GM21723 (cell line): Measurements from ENCODE around the gene FRAS1.
A peak's percentile ranks its signal among the peaks of the same experiment; 100 is the strongest.
"Not testable (repeated sequence)": the region's sequence is repeated elsewhere in the genome, so short reads cannot be mapped to it uniquely, and the experiment has no call there.

Experiments
- ATAC-seq: cut with Tn5 transposase; IDR thresholded peaks from one replicate; pipeline ENCODE4 v1.9.1; 2021; ENCODE audit warnings: mild to moderate bottlenecking, moderate library complexity; ENCODE audit not compliant: unreplicated experiment

The FRAS1 gene

DNA sequence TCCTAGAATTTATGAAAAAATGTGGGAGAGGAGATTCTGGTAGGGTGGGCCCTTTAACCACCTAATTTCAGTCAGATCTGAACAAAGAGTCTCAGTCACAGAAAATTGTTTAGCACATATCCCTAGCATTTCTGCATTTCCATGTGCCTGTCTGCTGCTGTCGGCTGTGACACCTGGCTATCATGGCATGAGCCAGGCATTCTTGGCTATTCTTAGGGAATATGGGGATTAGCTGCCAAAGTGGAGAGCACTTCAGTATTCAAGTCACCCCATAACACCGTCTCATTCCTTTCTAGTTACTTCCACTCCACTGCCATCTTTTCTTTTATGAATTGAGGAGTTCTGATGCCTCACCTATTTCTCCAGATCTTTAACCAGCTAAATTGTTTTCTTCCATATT, 211.5 kb downstream of the FRAS1 start:
- no peak for ATAC-seq

DNA sequence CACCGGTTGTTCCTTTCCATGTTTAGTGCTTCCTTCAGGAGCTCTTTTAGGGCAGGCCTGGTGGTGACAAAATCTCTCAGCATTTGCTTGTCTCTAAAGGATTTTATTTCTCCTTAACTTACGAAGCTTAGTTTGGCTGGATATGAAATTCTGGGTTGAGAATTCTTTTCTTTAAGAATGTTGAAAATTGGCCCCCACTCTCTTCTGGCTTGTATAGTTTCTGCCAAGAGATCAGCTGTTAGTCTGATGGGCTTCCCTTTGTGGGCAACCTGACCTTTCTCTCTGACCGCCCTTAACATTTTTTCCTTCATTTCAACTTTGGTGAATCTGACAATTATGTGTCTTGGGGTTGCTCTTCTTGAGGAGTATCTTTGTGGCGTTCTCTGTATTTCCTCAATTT, 218.3 kb downstream of the FRAS1 start:
- ATAC-seq: not testable (repeated sequence)

DNA sequence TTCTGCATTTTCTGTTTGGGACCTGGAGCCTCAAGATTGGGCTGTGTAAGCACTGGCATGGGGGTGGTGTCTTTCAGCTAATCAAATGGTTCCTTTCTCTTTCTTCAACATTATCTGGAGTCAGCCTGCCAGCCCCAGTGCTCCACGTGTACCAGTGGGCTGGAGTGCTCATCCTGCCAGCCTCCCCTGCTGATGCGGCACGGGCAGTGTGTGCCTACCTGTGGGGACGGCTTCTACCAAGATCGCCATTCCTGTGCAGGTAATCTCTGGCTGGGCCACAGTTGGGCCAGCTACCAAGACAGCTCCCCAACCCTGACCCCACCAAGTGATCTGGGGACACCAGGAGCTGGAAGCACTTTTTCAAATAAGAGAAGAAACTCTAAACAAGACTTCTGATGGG, 229.2 kb downstream of the FRAS1 start:
- no peak for ATAC-seq

DNA sequence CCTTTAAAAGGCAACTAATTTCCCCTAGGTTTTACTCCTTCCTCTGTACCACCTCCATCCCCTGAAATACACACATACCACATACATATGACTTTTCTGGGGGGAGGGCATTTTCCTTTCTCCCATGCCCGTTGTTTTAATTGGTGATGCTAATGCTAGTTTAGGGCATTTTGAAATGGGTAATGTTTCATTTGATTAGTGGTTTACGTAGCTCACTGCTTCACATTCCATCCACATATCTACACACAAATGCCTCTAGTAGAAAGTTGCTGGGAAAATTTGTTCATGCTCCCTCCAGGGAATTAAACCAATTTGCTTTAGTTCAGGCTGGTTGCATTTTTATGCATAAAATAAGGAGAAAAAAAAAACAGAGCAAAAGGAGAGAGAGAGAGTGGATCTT, 231.2 kb downstream of the FRAS1 start:
- no peak for ATAC-seq

DNA sequence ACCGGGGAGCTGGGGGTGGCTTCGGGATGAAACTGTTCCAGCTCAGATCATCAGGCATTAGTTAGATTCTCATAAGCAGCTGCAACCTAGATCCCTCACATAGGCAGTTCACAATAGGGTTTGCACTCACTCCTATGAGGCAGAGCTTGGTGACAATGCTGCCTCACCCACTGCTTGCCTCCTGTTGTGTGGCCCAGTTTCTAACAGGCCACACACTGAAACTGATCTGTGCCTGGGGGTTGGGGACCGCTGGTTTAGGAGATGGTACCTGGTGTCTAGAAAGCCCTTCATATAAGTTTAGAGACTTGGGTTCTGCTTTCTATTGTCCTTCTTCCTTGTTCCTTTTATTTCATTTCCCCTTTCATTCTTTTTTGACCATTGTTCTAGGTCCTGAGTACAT, 234.2 kb downstream of the FRAS1 start:
- no peak for ATAC-seq

DNA sequence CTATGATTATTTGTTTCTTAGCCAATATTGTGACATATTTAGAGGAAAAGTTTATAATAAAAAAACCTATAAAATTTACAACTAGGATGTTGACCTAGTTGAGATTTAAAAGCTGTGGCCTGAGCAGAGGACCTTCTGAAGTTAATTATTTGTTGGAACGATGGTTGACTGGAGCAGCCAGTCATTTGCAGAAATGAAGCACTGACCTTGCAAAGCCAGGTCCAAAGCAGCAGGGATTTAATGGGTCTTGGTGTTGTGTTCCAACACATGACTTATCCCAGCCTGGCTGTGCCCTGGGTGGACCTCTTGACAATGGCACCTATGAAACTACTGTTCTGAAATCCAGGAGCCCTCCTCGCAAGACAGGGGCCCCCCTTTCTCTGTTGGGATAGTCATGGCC, 235.2 kb downstream of the FRAS1 start:
- no peak for ATAC-seq

DNA sequence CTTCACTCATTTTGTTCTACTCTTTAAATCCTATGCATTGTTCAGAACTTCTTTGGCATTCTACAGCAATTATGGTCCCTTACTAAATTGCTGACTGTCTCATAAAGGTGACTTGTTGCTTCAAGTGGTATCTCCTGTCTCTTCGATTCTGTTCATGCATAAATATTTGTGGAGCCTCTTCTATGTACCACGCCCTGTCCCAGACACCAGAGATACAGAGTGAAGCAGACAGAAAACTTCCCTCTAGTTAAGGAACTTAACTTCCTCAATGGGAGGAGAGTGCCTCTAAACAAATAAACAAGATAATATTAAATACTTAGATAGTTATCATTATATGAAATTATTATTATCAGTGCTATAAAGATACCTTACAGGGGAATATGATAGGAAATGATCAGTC, 235.7 kb downstream of the FRAS1 start:
- ATAC-seq: no peak

DNA sequence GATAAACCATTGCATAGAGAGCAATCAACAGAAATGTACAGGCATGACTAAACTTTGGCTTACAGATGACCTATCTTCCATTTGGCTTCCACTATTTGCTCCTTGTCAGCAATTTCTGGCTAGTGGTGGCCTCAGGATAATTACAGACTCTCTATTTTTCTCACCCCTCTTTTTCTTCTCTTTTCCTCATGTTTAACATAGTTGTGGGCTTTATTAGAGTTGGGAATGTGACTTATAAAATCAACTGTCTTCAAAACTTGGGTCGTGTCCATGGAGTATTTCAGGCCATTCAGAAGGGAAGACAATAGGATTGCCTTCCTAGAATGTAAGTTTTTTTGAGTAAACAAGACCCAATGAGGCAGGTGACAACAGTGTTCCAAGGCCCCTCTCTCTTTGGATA, 236.2 kb downstream of the FRAS1 start:
- ATAC-seq: no peak

DNA sequence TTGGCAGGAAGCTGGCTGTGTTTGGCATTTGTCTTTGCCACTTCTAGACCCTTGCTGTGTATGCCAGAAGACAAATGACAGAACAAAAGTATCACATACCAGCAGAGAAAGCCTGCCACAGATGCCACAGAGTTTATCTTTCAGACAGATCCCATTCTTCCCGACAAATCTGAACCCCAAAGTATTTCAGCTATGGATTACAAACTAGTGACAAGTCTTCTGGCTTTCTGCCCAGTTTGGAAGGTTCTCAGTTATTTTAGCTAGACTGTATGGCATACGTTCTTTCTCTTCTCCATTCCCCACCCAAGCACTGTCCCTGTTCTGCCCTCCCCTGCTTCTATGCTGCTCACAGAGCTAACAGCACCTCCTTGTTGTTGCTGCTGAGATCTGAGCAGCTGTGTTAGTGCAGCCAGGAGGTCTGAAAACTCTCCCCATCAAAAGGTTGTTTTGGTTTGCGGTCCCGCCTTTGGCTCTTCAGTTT, 236.7 kb downstream of the FRAS1 start:
- no peak for ATAC-seq

DNA sequence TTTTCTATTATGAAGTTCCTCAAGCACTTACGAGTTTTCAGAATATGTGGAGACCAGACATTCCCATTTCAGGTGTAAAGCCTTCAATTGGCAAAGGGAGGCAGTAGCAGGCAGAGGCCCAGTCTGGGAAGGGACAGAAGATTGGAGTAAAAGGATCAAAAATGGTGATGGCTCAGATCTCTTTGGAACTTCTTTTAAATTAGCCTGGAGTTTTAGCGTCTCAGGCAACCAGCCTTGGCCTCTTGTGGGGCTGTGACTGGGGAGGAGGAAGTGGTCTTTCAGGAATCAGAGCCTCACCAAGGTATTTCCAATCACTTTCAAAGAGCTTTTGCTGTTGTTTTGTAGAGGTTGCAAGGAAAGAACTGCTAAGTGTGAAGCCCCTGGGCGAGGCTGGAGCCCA, 239.1 kb downstream of the FRAS1 start:
- no peak for ATAC-seq

DNA sequence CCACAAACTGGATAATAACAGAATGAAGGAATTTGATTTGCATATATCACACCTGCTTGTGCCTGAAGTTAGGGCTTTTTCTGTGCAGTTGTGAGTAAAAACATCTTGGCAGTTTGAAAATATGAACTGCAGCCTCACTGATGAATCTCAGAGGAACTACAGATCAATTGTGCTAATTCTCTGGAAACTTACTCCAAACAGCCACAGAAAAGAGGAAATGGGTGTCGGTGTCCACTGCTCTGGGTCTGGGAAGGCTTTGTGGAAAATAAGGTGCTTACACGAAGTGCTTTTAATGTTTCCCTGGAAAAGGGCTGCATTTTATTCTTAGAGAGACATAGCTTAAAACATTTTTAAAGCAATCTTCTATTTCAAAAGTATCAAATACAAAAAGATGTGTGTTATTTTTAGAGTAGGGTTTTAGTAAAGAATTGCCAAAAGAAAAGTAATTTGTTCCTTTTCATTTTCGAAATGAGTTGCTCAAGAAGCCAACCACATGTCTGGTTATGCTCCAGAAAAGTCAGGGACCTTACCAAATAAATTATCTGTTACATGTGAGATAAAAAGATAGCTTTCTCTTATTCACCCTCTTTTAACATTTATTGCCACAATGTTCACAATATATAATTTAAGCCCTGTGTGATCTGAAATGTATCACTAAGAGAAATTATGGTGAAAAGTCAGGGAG, 240.1 kb downstream of the FRAS1 start:
- ATAC-seq: peak; percentile 63

DNA sequence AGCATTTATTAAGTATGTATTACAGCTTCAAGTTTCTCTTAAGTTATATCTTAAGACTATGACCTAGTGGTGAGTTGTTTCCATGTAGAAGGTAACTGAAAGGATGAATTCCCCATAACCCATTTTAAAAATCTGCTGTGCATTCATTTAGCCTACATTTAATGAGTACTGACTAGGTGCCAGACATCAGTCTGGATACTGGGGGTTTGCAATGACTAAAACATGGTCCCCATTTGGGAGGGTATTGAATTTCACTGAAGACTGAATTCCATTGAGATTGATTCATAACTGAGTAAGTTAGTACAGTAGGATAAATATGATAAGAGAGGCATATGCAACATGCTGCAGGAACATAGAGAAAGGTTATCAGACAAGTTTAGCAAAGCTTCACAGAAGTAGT, 241.5 kb downstream of the FRAS1 start:
- no peak for ATAC-seq

DNA sequence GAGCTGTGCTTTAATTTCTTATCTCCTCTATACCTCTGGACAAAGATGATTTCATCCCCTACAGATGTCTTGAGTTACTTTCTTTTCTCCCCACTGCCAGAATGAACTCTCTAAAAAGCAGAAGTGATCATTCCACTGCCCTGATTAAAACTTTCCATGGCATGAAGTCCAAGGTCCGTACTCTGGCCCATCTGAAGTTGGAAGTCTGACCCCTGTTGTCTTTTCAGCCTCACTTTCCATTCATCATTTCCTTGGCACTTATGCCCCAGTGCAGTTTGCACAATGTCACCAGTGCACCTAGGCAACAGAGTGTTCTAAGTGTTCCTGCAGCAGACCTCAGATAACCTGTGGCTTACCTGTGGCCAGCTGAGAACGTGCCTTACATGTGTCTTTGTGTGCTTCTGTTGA, 242.4 kb downstream of the FRAS1 start:
- peak; percentile 48 for ATAC-seq

DNA sequence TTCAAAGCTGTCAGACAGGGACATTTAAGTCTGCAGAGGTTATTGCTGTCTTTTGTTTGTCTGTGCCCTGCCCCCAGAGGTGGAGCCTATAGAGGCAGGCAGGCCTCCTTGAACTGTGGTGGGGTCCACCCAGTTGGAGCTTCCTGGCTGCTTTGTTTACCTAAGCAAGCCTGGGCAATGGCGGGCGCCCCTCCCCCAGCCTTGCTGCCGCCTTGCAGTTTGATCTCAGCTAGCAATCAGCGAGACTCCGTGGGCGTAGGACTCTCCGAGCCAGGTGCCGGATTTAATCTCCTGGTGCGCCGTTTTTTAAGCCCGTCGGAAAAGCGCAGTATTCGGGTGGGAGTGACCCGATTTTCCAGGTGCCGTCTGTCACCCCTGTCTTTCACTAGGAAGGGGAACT, 250.1 kb downstream of the FRAS1 start:
- not testable (repeated sequence) for ATAC-seq

DNA sequence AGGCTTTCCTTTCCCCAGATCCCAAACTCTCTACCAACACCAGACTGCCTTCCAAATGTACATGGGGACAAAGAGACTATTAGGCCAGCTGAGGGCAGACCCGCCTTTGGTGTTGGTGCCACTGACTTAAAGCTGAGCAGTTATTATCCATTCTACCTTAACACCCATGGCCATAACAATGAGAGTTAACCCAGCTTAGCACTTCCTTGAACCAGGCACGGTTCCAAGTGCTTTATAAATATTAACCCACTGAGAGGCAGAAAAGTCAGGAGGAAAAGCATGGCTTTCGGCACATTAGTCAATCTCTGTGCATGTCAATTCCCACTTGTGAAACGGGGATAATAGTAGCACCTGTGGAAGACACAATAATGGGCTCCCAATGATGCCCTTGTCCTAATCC, 251.4 kb downstream of the FRAS1 start:
- ATAC-seq: no peak

DNA sequence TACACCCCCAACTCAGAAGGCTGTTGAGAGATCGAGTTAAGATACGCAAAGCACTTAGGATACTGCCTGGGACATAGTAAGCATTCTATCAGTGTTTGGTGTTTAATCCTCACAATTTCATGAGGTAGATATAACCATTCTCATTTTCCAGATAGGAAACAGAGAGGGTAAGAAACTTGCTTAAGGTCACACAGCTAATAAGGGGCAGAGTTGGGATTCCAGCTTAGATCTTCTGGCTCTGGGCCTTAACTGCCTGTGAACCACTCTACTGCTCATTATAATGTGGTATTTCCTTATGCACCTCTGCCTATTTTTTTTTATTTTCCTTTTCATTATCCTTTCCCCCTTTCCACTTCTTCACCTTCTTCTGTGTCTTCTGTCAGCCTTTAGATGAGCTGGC, 252.2 kb downstream of the FRAS1 start:
- no peak for ATAC-seq

DNA sequence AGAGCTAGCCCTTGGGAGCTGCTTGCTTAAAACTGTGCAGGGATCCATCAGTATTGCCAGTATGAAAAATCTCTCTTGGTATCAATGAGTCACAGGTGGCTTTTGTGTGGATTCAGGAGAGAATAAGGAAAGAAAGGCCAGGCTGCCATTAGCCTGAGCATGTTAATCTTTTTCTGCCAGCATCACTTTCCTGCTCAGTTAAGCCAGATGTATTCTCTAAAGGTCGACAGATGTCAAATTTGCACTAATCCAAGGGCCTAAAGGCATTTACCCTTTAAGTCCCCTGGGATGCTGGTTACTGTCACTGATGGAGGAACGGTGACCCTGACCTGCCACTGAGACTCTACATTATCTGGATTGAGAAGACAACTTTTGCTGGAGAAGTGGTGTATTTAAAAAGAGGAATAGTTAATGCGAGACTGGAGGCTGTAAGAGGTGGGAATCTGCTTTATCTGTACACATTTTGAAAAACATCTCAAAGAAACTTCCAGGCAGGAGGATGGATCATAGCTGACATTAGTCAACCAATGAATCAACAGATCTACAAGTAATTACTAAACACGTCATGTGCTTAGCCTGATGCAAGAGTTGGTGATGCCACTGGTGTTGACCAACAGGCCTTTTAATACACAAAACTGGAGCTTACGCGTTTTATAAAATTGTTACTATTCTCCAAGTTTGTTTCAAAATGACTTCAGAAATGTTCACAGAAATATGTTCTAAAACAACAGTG, 253.1 kb downstream of the FRAS1 start:
- no peak for ATAC-seq

DNA sequence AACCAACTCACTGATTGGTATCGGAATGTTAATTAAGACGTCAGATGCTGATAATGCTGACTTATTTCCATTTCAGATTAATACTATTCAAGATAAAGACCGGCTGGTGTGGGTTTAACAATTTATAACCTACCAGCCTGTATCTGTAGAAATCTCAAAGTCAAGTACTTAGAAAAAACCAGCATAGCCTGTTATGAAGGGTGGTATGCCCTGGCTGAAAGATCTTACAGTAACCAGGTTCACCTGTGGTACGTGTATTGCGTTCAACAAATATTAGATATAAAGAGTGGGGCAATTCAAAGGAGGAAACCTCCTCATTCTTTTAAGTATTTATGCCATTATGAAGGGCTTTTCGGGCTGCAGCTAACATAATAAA, 253.6 kb downstream of the FRAS1 start:
- ATAC-seq: no peak

DNA sequence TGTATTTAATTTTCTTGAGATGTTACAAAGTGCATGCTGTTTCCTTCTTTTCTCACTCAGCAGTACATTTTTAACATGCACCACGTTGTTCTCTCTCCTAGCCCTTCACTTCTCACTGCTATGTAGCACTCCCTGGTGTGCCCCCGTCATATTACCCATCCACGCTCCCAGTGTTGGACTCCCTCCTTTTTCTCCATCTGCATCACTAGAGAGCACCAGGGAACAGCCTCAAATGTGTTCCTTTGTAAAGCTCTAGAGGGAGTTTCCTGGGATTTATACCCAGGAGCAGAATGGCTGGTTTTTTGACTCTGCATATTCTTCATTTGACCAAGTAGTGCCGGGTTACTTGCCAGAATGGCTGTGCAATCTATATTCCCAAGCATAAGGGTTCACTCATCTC, 254.2 kb downstream of the FRAS1 start:
- no peak for ATAC-seq

DNA sequence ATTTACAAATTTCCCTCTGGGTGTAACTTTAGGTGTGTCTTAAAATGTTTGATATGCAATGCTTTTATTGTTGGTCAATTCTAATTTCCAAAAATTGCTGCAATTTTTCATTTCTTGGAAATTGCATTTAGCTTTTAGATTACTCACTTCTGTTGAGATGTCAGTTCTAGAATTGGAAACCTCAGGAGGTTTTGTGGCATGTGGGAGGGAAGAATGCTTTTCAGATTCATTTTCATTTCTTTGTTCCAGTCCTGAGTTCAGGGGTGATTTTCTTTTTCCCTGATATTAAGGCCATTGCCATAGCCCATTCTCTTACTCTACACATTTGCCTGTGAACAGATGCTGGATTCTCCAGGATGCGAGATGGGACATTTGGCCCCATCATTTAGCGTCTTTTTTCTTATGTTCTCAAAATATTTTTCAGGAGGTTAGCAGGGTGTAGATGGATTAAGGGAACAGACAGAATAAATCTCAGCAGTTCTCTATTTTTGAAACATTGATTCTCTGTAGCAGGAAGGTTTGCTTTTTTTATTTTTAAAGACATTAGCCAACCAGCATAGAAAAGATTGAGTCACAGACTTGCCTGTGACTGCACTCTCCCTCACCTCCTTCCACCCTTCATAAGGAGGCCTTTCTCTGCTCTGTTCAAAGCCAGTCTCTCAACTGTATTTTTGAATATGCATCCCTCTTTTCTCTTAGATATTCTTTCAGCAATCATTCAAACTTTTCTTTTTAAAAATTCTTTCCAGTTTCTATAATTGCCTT, 256.0 kb downstream of the FRAS1 start:
- ATAC-seq: no peak

DNA sequence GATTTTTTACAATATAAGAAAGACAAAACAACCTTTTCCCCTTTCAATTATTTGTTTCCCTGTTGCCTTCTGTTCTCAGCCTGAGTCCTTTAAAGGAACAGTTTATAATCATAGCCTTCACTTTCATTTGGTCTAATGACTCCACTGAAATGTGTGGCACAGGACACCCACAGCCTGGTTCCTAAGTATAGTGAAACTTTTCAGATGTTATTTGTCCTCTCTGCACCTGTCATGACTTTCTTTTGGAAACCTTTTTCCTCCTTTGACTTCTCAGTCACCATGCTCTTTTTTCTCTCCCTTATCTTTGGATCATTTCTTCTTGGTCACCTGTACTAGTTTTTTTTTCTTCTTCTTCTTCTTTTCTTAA, 256.6 kb downstream of the FRAS1 start:
- ATAC-seq: peak; percentile 58

DNA sequence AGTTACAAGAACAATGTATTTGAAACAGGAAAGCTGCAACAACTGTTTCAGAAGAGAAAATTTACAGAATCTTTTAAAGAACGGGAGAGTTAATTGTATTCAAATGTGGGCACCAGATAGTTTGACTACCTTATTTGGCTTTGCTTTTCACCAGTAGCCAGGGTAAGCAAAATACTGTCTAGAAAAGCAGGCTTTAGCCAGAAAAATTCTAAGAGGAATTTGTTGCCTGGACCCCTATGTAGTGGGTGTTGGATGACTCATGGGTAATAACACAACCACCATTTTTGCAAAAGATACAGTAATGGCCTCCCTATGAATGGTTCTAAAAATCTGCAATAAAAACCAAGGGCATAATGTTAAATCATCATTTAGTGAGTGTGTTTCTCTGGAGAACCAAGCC, 261.0 kb downstream of the FRAS1 start:
- ATAC-seq: no peak
